GM13977 (cell line): ENCODE measurements around the gene PLCB1.

Experiments
- DNase-seq: peaks from one replicate; pipeline ENCODE4 v3.0.0; 2012; ENCODE audit warnings: low spot score
- CTCF ChIP-seq: IDR thresholded peaks from 2 replicates; pipeline ENCODE4 v1.5.1; 2012; ENCODE audit warnings: mild to moderate bottlenecking, control low read depth; ENCODE audit not compliant: insufficient read depth; ENCODE audit errors: extremely low read depth, missing control alignments
- in situ Hi-C: fragments of 300-500 bp; cut with MboI; formaldehyde crosslinking; loops from one replicate; pipeline ENCODE4 v1.12.0; 2022; ENCODE audit warnings: low sequenced_read_pairs, low pct_unique_long_range_greater_than_20kb, mixed read lengths, inconsistent platforms; ENCODE audit not compliant: unreplicated experiment

Gene PLCB1

GRCh38 chr20:8901237-8902025 is 769.4 kb downstream of the PLCB1 start:
- in situ Hi-C loops = no loop called here
- no peak for TF ChIP-seq CTCF
- no peak for DNase-seq

DNA sequence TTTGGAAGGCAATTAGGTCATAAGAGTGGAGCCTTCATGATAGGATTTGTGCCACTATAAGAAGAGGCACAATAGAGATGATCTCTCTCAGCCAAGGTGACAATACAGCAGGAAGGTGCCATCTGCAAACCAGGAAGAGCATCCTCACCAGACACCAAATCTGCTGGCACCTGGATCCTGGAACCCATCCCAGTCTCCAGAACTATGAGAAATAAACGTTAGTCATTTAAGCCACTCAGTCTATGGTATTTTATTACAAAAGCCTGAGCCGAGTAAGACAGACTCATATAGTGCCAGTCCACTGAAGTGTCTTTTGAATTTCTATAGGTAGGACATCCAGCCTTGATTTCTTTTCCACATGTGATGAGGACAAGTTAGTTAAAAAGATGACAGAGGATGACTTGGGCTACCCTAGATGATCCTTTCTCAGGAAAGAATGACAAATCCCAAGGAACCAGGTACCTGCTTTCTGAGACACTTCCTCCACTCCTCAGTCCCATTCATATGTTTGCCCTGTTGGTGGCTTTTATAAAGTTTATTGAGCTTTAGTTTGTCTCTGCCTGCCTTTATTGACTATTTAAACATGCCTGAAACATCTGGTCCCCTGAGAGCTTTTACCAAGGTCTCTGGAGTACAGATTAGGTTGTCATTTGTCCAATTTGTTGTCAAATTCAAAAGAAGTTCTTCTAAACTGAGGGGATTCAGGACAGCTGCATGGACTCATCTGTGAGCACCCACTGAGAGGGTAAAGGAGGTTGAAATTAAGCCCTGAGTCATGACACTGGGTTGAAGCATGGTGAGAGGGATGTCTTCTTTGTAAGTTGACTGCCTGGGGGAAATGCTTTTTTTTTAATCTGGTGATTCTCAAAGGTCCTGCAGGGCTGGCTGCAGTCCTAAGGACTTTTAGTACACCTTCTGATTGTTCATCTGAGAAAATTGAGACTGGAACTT is 771.9 kb downstream of the PLCB1 start:
- in situ Hi-C loops = no loop called here
- DNase-seq = no peak
- TF ChIP-seq CTCF = no peak

GRCh38 chr20:8909596-8909995 is 777.5 kb downstream of the PLCB1 start:
- in situ Hi-C loops = no loop called here
- no peak for TF ChIP-seq CTCF
- DNase-seq = no peak

DNA sequence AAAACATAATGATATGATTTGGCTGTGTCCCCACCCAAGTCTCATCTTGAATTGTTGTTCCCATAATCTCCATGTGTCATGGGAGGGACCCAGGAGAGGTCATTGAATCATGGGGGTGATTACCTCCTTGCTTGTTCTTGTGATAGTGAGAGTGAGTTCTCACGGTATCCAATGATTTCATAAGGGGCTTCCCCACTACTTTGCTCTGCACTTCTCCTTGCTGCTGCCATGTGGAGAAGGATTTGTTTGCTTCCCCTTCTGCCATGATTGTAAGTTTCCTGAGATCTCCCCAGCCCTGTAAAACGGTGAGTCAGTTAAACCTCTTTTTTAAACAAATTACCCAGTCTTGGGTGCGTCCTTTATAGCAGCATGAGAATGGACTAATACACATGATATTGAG is 780.0 kb downstream of the PLCB1 start:
- in situ Hi-C loops = no loop called here
- DNase-seq = no peak
- no peak for TF ChIP-seq CTCF

GRCh38 chr20:8912731-8913130 is 780.7 kb downstream of the PLCB1 start:
- TF ChIP-seq CTCF = no peak
- in situ Hi-C loops = no loop called here
- DNase-seq = no peak

DNA sequence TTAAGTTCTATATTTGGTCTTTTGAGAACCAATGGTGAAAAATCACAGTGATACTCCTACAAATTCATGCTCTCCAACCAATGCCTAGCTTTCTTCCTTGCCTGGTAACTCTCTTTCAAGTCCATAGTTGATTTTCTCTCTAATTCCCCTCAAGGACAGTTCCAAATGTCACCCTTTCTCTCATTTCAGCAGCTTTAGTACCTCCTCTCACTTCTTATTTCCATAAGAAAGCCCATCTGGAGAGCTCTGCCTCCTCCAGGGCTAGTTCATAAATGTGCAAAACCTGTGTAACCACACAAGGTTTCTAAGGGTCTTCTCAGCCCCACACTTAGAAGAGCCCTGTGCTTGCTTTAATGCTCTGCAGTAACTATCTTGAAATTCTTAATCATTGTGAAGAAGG is 781.4 kb downstream of the PLCB1 start:
- no peak for TF ChIP-seq CTCF
- no peak for DNase-seq
- in situ Hi-C loops = no loop called here
